Endodermal cell (in vitro differentiated cells): Measurements from ENCODE around the gene SH3GL2. TPM values are rescaled to one million over a fixed set of nuclear protein-coding genes. Genes with fewer than 3 reads are reported as not detected.
A peak's percentile ranks its signal among the peaks of the same experiment; 100 is the strongest.

Experiments
- DNase-seq: peaks from one replicate; pipeline ENCODE4 v3.0.0-alpha.2; 2017
- H3K27ac ChIP-seq: 2 replicates; pipeline ENCODE4 v1.5.1; 2013; ENCODE audit warnings: mild to moderate bottlenecking, low read depth, low read length, moderate library complexity
- H3K27me3 ChIP-seq: 2 replicates; pipeline ENCODE4 v1.6.1; 2013; ENCODE audit warnings: mild to moderate bottlenecking, low read length, moderate library complexity; ENCODE audit not compliant: insufficient read depth, control insufficient read depth, poor library complexity, severe bottlenecking
- H3K36me3 ChIP-seq: 2 replicates; pipeline ENCODE4 v1.7.0; 2013; ENCODE audit warnings: mild to moderate bottlenecking, low read length, moderate library complexity; ENCODE audit not compliant: control insufficient read depth, insufficient read depth
- H3K4me1 ChIP-seq: one replicate; pipeline ENCODE4 v1.7.0; 2013; ENCODE audit warnings: low read length; ENCODE audit not compliant: control insufficient read depth, insufficient read depth
- H3K4me3 ChIP-seq: 2 replicates; pipeline ENCODE4 v1.5.1; 2013; ENCODE audit warnings: mild to moderate bottlenecking, low read length, moderate library complexity
- H3K9ac ChIP-seq: 2 replicates; pipeline ENCODE4 v1.6.1; 2013; ENCODE audit warnings: mild to moderate bottlenecking, low read length, moderate library complexity; ENCODE audit not compliant: poor library complexity, severe bottlenecking; ENCODE audit errors: extremely low read depth
- H3K9me3 ChIP-seq: 2 replicates; pipeline ENCODE4 v1.6.1; 2013; ENCODE audit warnings: mild to moderate bottlenecking, low read length, moderate library complexity; ENCODE audit not compliant: control insufficient read depth
- H3K27ac Mint-ChIP-seq: 2 replicates; pipeline ENCODE4 v1.8.0; 2020; ENCODE audit warnings: mixed read lengths
- H3K27me3 Mint-ChIP-seq: 2 replicates; pipeline ENCODE4 v1.8.0; 2021; ENCODE audit warnings: mild to moderate bottlenecking, mixed read lengths; ENCODE audit not compliant: insufficient read depth
- H3K36me3 Mint-ChIP-seq: 2 replicates; pipeline ENCODE4 v1.8.0; 2020; ENCODE audit warnings: low read depth, mixed read lengths
- H3K4me1 Mint-ChIP-seq: 2 replicates; pipeline ENCODE4 v1.8.0; 2020; ENCODE audit warnings: mixed read lengths
- H3K4me3 Mint-ChIP-seq: 2 replicates; pipeline ENCODE4 v1.8.0; 2020; ENCODE audit warnings: mild to moderate bottlenecking, moderate library complexity, mixed read lengths
- H3K9me3 Mint-ChIP-seq: 2 replicates; pipeline ENCODE4 v1.8.0; 2020; ENCODE audit warnings: mild to moderate bottlenecking, mixed read lengths
- WGBS, 2 experiments: methylation state at CpG; one replicate each; pipeline versions ENCODE4 v1.1.5 to v1.1.7; 2013; ENCODE audit warnings: missing lambda C conversion rate in 2 of 2, mixed read lengths in 1 of 2; ENCODE audit not compliant: insufficient coverage in 1 of 2, insufficient read length in 1 of 2; 5-methylcytosine and 5-hydroxymethylcytosine counted together
- total RNA-seq, 2 donors: library from RNA; stranded (reverse); fragmentation: NEBNext Ultra II Directional in 1 of 2; extraction: Animal tissue kit (Norgen Biotek cat#: 25700) in 1 of 2; gene quantifications; 2 replicates in 1 of 2; 3 replicates in 1 of 2; pipeline ENCODE4 v1.2.1, GENCODE V29; 2021
- TF ChIP-seq, protein P1 (sequence below): fragments of 200-600 bp; sonication (generic); conservative IDR thresholded peaks from 2 replicates; pipeline ENCODE4 v1.5.0; 2021; ENCODE audit warnings: antibody characterized with exemption, mild to moderate bottlenecking

Gene SH3GL2
- total RNA-seq, 2 donors from 2014 or later, result 3.7 to 7.7 TPM

DNA sequence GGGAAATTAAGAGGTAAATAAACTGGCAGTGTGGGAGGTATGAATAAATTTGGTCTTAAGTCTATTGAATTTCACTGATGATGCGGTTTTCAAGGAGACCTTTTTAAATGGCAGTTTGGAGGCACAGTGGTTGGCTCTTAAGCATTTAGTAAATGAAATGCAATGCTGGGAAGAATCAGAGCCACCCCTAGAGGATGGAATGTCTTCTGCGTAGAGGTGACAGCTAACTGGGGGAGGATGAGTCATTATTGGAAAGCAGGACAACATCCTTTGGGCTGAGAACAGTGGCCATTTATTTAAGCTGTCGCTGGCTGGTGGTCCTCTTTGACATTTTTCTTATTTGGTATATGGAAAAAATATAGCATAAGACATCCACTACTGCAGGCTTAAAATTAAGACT is 163.2 kb downstream of the SH3GL2 start:
- H3K4me1 Mint-ChIP-seq, result peaks cover 2% of the 10 kb centered on the region
- no peaks in the 10 kb centered on the region for H3K9me3 ChIP-seq
- peak; percentile 81 for DNase-seq
- no peak overlapping the region for H3K4me3 Mint-ChIP-seq
- no peaks in the 10 kb centered on the region for H3K36me3 ChIP-seq
- no peaks in the 10 kb centered on the region for H3K9me3 Mint-ChIP-seq
- no peaks in the 10 kb centered on the region for H3K36me3 Mint-ChIP-seq
- H3K9ac ChIP-seq, result no peak overlapping the region
- H3K27me3 ChIP-seq, result no peaks in the 10 kb centered on the region
- H3K4me3 ChIP-seq, result no peak overlapping the region
- TF ChIP-seq, protein P1, sequence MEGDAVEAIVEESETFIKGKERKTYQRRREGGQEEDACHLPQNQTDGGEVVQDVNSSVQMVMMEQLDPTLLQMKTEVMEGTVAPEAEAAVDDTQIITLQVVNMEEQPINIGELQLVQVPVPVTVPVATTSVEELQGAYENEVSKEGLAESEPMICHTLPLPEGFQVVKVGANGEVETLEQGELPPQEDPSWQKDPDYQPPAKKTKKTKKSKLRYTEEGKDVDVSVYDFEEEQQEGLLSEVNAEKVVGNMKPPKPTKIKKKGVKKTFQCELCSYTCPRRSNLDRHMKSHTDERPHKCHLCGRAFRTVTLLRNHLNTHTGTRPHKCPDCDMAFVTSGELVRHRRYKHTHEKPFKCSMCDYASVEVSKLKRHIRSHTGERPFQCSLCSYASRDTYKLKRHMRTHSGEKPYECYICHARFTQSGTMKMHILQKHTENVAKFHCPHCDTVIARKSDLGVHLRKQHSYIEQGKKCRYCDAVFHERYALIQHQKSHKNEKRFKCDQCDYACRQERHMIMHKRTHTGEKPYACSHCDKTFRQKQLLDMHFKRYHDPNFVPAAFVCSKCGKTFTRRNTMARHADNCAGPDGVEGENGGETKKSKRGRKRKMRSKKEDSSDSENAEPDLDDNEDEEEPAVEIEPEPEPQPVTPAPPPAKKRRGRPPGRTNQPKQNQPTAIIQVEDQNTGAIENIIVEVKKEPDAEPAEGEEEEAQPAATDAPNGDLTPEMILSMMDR, result peak; percentile 83
- no peaks in the 10 kb centered on the region for H3K4me1 ChIP-seq
- no peak overlapping the region for H3K27ac Mint-ChIP-seq
- whole genome bisulfite sequencing, 2 experiments, result 41 to 50% methylated on average over 1 to 3 of the region's 3 CpGs
- no peak overlapping the region for H3K27ac ChIP-seq
- H3K27me3 Mint-ChIP-seq, result no peaks in the 10 kb centered on the region

DNA sequence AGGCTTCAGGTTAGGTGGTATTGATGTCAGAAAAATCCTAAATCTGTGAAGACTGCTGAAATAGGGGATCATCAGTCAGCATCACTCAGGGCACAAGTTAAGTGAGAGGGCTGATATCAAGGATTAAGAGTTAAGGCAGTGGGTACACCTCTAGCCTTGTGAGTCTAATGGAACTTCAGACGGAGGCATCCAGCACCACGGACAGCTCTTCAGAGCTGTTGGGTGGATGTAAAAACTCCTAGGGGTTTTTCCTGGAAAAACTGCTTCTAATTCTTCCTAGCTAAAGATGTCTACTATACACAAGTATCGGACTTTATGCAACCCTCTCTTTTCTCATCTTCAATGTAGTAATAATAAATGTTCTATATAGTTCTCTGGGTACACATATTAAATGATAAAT is 165.9 kb downstream of the SH3GL2 start:
- Histone ChIP-seq H3K9ac (no peak overlapping the region), H3K4me3 (no peak overlapping the region), H3K27me3 (no peaks in the 10 kb centered on the region), H3K36me3 (no peaks in the 10 kb centered on the region), H3K27ac (no peak overlapping the region), H3K4me1 (no peaks in the 10 kb centered on the region), H3K9me3 (no peaks in the 10 kb centered on the region)
- H3K27ac Mint-ChIP-seq, result no peak overlapping the region
- H3K9me3 Mint-ChIP-seq, result no peaks in the 10 kb centered on the region
- no peaks in the 10 kb centered on the region for H3K36me3 Mint-ChIP-seq
- no peaks in the 10 kb centered on the region for H3K27me3 Mint-ChIP-seq
- peak; percentile 82 for DNase-seq
- 13% methylated on average over 2 of the region's 3 CpGs; no CpG with 5 or more reads in 1 of the 2 experiments for WGBS, 2 experiments
- TF ChIP-seq, protein P1, result no peak
- H3K4me3 Mint-ChIP-seq, result no peak overlapping the region
- H3K4me1 Mint-ChIP-seq, result peaks cover 2% of the 10 kb centered on the region

DNA sequence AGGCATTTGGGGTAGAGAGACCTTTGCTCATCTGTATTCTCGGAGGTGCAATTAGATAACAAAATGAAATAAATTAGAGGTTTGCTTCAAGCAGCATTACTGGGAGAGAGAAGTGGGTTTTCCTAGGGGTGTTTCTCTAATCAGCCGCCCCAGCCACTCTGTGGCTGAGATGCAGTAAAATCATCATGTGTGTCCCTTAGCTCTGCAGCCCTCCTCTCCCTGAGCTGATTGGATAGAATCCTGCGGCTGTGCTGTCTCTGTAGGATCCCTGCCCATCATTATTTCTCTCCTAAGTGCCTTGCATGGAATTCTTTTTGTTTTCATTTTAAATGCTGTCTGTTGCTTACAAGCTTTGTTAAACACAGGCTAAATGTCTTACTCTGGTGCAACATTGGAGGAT is 171.4 kb downstream of the SH3GL2 start:
- Mint-ChIP-seq H3K27me3 (no peaks in the 10 kb centered on the region), H3K27ac (no peak overlapping the region), H3K4me1 (peaks cover 3% of the 10 kb centered on the region), H3K36me3 (no peaks in the 10 kb centered on the region), H3K4me3 (no peak overlapping the region), H3K9me3 (peaks cover 5% of the 10 kb centered on the region)
- Histone ChIP-seq H3K4me1 (peaks cover 3% of the 10 kb centered on the region), H3K27me3 (no peaks in the 10 kb centered on the region), H3K9me3 (no peaks in the 10 kb centered on the region), H3K9ac (no peak overlapping the region), H3K4me3 (no peak overlapping the region), H3K36me3 (no peaks in the 10 kb centered on the region), H3K27ac (no peak overlapping the region)
- WGBS, 2 experiments, result 80 to 85% methylated on average over 2 to 3 of the region's 3 CpGs
- DNase-seq, result no peak
- TF ChIP-seq, protein P1, result no peak
